ENCODE data around the gene PITPNB.

Gene PITPNB

GRCh38 chr22:27859336-27859735 lies 59.7 kb downstream of the PITPNB start:
- no peak for DNase-seq (ENCODE audit: low spot score)

GRCh38 chr22:27858626-27859025 lies 60.4 kb downstream of the PITPNB start:
- DNase-seq (ENCODE audit: low spot score) = no peak

GRCh38 chr22:27857443-27857842 lies 61.6 kb downstream of the PITPNB start:
- no peak for DNase-seq (ENCODE audit: low spot score)

GRCh38 chr22:27856386-27856785 lies 62.7 kb downstream of the PITPNB start:
- DNase-seq (ENCODE audit: low spot score) = no peak

- DNase-seq (ENCODE audit: low spot score) = no peak
These were observed 65.6 kb downstream of the PITPNB start for GRCh38 chr22:27853424-27853823.

GRCh38 chr22:27851974-27852746 lies 66.9 kb downstream of the PITPNB start:
- DNase-seq (ENCODE audit: low spot score) = no peak

GRCh38 chr22:27850000-27850521 lies 69.0 kb downstream of the PITPNB start:
- no peak for DNase-seq (ENCODE audit: low spot score)

GRCh38 chr22:27848005-27848404 lies 71.1 kb downstream of the PITPNB start:
- DNase-seq (ENCODE audit: low spot score) = no peak

GRCh38 chr22:27846910-27847309 lies 72.1 kb downstream of the PITPNB start:
- no peak for DNase-seq (ENCODE audit: low spot score)

- DNase-seq (ENCODE audit: low spot score) = no peak
These were observed 72.8 kb downstream of the PITPNB start for GRCh38 chr22:27846248-27846757.

GRCh38 chr22:27845644-27846043 lies 73.4 kb downstream of the PITPNB start:
- peak; percentile 44 for DNase-seq (ENCODE audit: low spot score)

- no peak for DNase-seq (ENCODE audit: low spot score)
These were observed 74.1 kb downstream of the PITPNB start for GRCh38 chr22:27844656-27845591.

- DNase-seq (ENCODE audit: low spot score) = no peak
These were observed 74.8 kb downstream of the PITPNB start for GRCh38 chr22:27844256-27844655.

- no peak for DNase-seq (ENCODE audit: low spot score)
These were observed 75.6 kb downstream of the PITPNB start for GRCh38 chr22:27843441-27843840.

- DNase-seq (ENCODE audit: low spot score) = no peak
These were observed 76.2 kb downstream of the PITPNB start for GRCh38 chr22:27842669-27843431.

- no peak for DNase-seq (ENCODE audit: low spot score)
These were observed 76.9 kb downstream of the PITPNB start for GRCh38 chr22:27842201-27842600.

- no peak for DNase-seq (ENCODE audit: low spot score)
These were observed 78.6 kb downstream of the PITPNB start for GRCh38 chr22:27840436-27840835.

GRCh38 chr22:27839057-27839660 lies 79.9 kb downstream of the PITPNB start:
- DNase-seq (ENCODE audit: low spot score) = no peak

- DNase-seq (ENCODE audit: low spot score) = no peak
These were observed 82.9 kb downstream of the PITPNB start for GRCh38 chr22:27836181-27836580.

- DNase-seq (ENCODE audit: low spot score) = no peak
These were observed 83.6 kb downstream of the PITPNB start for GRCh38 chr22:27835446-27835845.

Data from iPS-NIHi11 (cell line).